HCT116 (cell line): ENCODE data around the gene NRCAM.

Source experiments
- EZH2 ChIP-seq: fragments of 200-600 bp; sonication (generic); IDR thresholded peaks from 2 replicates; pipeline ENCODE4 v1.6.1; 2017; ENCODE audit warnings: antibody characterized with exemption, mixed run types
- EZH2phosphoT487 ChIP-seq: fragments of 200-600 bp; IDR thresholded peaks from 2 replicates; pipeline ENCODE4 v1.6.1; 2018; ENCODE audit warnings: antibody characterized with exemption, borderline replicate concordance
- POLR2A ChIP-seq: IDR thresholded peaks from 2 replicates; pipeline ENCODE4 v1.7.0; 2011; ENCODE audit warnings: borderline replicate concordance; ENCODE audit not compliant: insufficient read depth, insufficient read length; ENCODE audit errors: extremely low read depth
- POLR2AphosphoS5 ChIP-seq: IDR thresholded peaks from 2 replicates; pipeline ENCODE4 v1.6.1; 2011; ENCODE audit warnings: mild to moderate bottlenecking, low read depth, low read length, moderate library complexity
- RAD21 ChIP-seq: IDR thresholded peaks from 2 replicates; pipeline ENCODE4 v1.6.1; 2012; ENCODE audit warnings: low read depth, mild to moderate bottlenecking
- SP1 ChIP-seq: IDR thresholded peaks from 2 replicates; pipeline ENCODE4 v1.6.1; 2012; ENCODE audit warnings: low read depth
- ZNF274 ChIP-seq: fragments of 200-500 bp; sonication (Bioruptor generic); IDR thresholded peaks from 2 replicates; pipeline ENCODE4 v1.6.1; 2014; ENCODE audit warnings: mild to moderate bottlenecking, low read depth, low read length, inconsistent platforms
- TF ChIP-seq, protein P1 (sequence below): IDR thresholded peaks from 2 replicates; pipeline ENCODE4 v1.6.1; 2012
- TF ChIP-seq, protein P2 (sequence below): IDR thresholded peaks from 2 replicates; pipeline ENCODE4 v1.6.1; 2012; ENCODE audit warnings: low read depth
- TF ChIP-seq, protein P3 (sequence below), 3 experiments: fragments of 200-600 bp in 1 of 3; sonication (generic) in 1 of 3; IDR thresholded peaks in 2 of 3; conservative IDR thresholded peaks in 1 of 3; 2 replicates each; pipeline ENCODE4 v1.5.1; 2012 to 2017; ENCODE audit warnings: low read depth in 2 of 3, low read length in 2 of 3, antibody characterized with exemption in 1 of 3, borderline replicate concordance in 1 of 3, control low read depth in 1 of 3, mild to moderate bottlenecking in 1 of 3, mixed read lengths in 1 of 3, mixed run types in 1 of 3, moderate library complexity in 1 of 3; ENCODE audit not compliant: insufficient read depth in 1 of 3
- TF ChIP-seq, protein P4 (sequence below): IDR thresholded peaks from 2 replicates; pipeline ENCODE4 v1.6.1; 2012

DNA sequence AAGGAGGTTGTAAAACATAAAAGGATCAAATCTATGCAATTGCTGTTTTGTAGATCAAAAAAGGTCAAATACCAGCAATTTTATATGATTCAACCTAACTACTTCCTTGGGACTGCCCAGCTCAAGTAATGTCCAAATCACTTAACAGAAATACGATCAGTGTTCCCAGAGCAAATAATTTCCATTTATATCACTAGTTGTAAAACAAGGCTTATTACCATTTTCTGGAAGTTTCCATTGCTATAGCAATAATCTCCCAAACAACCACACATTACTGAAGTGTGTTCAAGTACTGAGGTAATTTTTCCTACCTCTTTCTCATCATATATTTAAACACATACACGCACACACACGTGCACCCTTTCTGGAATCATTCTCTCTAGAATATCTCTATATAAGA is 123.3 kb downstream of the NRCAM start:
- TF ChIP-seq, protein P1, sequence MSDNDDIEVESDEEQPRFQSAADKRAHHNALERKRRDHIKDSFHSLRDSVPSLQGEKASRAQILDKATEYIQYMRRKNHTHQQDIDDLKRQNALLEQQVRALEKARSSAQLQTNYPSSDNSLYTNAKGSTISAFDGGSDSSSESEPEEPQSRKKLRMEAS: no peak
- TF ChIP-seq EZH2 (no peak), POLR2A (no peak), SP1 (no peak), ZNF274 (no peak), POLR2AphosphoS5 (no peak), EZH2phosphoT487 (no peak), RAD21 (no peak)
- TF ChIP-seq, protein P2, sequence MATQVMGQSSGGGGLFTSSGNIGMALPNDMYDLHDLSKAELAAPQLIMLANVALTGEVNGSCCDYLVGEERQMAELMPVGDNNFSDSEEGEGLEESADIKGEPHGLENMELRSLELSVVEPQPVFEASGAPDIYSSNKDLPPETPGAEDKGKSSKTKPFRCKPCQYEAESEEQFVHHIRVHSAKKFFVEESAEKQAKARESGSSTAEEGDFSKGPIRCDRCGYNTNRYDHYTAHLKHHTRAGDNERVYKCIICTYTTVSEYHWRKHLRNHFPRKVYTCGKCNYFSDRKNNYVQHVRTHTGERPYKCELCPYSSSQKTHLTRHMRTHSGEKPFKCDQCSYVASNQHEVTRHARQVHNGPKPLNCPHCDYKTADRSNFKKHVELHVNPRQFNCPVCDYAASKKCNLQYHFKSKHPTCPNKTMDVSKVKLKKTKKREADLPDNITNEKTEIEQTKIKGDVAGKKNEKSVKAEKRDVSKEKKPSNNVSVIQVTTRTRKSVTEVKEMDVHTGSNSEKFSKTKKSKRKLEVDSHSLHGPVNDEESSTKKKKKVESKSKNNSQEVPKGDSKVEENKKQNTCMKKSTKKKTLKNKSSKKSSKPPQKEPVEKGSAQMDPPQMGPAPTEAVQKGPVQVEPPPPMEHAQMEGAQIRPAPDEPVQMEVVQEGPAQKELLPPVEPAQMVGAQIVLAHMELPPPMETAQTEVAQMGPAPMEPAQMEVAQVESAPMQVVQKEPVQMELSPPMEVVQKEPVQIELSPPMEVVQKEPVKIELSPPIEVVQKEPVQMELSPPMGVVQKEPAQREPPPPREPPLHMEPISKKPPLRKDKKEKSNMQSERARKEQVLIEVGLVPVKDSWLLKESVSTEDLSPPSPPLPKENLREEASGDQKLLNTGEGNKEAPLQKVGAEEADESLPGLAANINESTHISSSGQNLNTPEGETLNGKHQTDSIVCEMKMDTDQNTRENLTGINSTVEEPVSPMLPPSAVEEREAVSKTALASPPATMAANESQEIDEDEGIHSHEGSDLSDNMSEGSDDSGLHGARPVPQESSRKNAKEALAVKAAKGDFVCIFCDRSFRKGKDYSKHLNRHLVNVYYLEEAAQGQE: no peak
- TF ChIP-seq, protein P3, sequence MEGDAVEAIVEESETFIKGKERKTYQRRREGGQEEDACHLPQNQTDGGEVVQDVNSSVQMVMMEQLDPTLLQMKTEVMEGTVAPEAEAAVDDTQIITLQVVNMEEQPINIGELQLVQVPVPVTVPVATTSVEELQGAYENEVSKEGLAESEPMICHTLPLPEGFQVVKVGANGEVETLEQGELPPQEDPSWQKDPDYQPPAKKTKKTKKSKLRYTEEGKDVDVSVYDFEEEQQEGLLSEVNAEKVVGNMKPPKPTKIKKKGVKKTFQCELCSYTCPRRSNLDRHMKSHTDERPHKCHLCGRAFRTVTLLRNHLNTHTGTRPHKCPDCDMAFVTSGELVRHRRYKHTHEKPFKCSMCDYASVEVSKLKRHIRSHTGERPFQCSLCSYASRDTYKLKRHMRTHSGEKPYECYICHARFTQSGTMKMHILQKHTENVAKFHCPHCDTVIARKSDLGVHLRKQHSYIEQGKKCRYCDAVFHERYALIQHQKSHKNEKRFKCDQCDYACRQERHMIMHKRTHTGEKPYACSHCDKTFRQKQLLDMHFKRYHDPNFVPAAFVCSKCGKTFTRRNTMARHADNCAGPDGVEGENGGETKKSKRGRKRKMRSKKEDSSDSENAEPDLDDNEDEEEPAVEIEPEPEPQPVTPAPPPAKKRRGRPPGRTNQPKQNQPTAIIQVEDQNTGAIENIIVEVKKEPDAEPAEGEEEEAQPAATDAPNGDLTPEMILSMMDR (IDR thresholded peaks at IDR 0.05 in 2 of 3, conservative IDR thresholded peaks at IDR 0.05 in 1 of 3; ENCODE audit: borderline replicate concordance in 1 of 3, insufficient read depth in 1 of 3, low read depth in 2 of 3, low read length in 2 of 3): no peak
- TF ChIP-seq, protein P4, sequence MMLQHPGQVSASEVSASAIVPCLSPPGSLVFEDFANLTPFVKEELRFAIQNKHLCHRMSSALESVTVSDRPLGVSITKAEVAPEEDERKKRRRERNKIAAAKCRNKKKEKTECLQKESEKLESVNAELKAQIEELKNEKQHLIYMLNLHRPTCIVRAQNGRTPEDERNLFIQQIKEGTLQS: no peak
